Suprapubic skin (tissue), 3 donors: ENCODE measurements around the gene OSBPL9.

Experiments used
- CTCF ChIP-seq, 2 donors: fragments of 200-600 bp in 1 of 2; fragments of 450-650 bp in 1 of 2; sonication (generic) in 1 of 2; IDR thresholded peaks; one replicate each; pipeline ENCODE4 v1.5.1; 2016 to 2019; ENCODE audit warnings: antibody characterized with exemption in 2 of 2, mild to moderate bottlenecking in 1 of 2, moderate library complexity in 1 of 2
- EP300 ChIP-seq: sonication (generic); formaldehyde crosslinking; IDR thresholded peaks from one replicate; pipeline ENCODE4 v1.6.1; 2017; ENCODE audit warnings: antibody characterized with exemption

GRCh38 chr1:51669272-51669671 lies 52.4 kb downstream of the OSBPL9 start:
- TF ChIP-seq EP300 (no peak), CTCF (IDR thresholded peaks at IDR 0.05) (no peak)
